ENCODE data around the gene KLHDC7B.
A peak's percentile ranks its signal among the peaks of the same experiment; 100 is the strongest.
"Not testable (repeated sequence)": the region's sequence is repeated elsewhere in the genome, so short reads cannot be mapped to it uniquely, and the experiment has no call there.

The KLHDC7B gene

DNA sequence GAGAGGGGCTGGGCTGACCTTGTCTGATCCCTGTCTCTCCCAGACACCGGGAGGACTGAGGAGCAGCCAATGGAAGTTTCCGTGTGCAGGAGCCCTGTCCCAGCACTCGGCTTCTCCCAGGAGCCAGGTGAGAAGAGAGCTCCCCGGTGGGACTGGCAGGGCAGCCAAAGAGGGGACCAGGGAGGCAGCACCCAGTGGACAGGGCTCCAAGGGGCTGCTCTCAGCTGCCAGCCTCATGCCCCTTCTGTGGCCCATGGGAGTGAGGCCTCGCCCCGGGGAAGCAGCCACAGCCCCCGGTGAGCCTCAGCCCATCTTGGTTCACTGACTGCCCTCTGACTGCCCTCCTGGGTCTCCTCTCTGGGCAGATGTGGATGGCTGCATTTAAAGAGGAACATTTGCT lies 27.1 kb upstream of the KLHDC7B start:
- no peak for DNase-seq

DNA sequence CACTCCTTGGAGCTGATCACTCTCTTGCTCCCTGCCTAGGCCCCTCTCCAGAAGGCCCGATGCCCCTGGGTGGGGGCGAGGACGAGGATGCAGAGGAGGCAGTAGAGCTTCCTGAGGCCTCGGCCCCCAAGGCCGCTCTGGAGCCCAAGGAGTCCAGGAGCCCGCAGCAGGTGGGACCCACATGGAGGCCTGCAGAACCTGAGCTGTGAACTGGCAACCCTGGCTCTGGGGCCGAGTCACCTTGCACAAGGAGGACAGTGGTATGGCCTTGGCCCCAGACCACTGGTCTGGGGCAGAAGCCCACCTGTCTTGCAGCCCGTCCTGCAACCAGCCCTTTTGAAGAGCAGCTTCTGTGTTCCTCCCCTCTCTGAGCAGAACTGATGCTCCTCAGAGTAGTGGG lies 26.5 kb upstream of the KLHDC7B start:
- no peak for DNase-seq

DNA sequence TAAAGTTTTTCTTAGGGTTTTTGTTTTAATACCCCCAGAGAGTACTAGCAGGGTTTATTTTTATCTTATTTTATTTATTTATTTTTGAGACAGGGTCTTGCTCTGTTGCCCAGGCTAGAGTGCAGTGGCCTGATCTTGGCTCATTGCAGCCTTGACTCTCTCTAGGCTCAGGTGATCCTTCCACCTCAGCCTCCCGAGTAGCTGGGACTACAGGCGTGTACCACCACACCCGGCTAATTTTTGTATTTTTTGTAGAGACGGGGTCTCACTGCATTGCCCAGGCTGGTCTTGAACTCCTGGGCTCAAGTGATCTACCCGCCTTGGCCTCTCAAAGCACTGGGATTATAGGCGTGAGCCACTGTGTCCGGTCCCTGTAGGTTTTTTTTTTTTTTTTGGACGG lies 25.5 kb upstream of the KLHDC7B start:
- not testable (repeated sequence) for DNase-seq

GRCh38 chr22:50520826-50521453 lies 24.8 kb upstream of the KLHDC7B start:
- DNase-seq = no peak

GRCh38 chr22:50521710-50522109 lies 24.0 kb upstream of the KLHDC7B start:
- DNase-seq = no peak

DNA sequence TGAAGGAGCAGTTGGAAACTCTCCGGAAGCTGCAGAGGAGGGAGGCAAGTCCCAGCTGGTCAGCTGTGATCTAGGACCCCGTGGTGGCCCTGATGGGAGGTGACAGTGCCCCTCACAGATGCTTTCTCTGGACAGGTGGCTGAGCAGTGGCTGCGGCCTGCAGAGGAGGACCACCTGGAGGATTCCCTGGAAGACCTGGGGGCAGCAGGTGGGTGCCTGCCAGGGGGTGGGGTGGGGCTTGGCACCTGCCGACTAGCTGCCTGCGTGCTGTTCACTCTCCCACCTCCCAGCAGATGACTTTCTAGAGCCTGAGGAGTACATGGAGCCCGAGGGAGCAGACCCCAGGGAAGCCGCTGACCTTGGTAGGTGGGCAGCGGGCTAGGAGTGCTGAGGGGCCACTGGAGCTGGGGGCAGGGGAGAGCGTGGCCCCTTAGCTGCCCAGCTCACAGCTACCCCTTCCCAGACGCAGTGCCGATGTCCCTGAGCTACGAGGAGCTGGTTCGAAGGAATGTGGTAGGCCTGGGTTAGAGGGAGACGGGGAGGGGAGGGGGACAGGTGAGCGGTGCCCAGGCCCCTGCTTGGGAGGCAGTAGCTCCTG lies 23.4 kb upstream of the KLHDC7B start:
- no peak for DNase-seq

- no peak for DNase-seq
Observed at GRCh38 chr22:50522806-50523438, 22.8 kb upstream of the KLHDC7B start.

GRCh38 chr22:50523458-50523805 lies 22.3 kb upstream of the KLHDC7B start:
- no peak for DNase-seq

- no peak for DNase-seq
Observed at GRCh38 chr22:50523806-50524675, 21.7 kb upstream of the KLHDC7B start.

- no peak for DNase-seq
Observed at GRCh38 chr22:50524676-50525103, 21.0 kb upstream of the KLHDC7B start.

- peak; percentile 95 to 98 for DNase-seq
Observed at GRCh38 chr22:50525104-50525857, 20.4 kb upstream of the KLHDC7B start, which contains the start of gene SCO2. Gene SCO2, minus strand, starts transcription at chr22:50525598. Its CDS starts 1,187 bp downstream, at chr22:50524411.

GRCh38 chr22:50525858-50526107 lies 19.9 kb upstream of the KLHDC7B start:
- DNase-seq = no peak

DNA sequence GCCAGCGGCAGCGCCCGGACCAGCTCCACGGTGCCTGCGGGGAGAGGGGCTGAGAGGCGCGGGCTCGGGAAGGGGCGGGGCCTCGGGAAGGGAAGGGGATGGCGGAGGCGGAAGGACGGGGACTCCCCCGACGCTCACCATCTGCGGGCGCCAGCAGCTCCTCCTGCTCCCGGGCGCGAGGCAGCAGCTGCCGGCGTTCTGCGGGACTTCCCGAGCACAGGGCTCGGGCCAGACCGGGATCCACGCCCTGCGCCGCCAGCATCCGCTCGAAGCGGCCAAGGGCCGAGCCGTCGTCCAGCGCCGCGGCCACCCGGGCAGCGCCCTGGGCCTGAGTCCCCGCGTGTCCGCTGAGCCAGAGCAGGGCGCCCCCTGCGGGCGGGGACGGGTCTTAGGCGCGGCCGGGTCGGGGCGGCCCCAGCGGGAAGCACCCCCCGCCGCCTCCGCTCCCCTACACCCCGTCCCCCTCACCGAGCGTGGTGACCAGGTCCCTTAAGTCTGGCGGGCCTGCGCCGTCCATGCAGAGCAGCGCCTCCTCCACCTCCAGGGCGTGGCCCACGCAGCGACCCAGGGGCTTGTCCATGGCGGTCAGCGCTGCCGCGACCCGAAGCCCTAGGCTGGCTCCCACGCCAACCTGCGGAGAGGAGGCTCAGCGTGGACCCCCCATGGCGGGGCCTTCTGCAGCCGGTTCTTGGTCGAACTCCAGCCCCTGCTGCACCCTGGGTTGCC lies 19.4 kb upstream of the KLHDC7B start:
- peak; percentile 79 to 80 for DNase-seq

GRCh38 chr22:50526834-50527801 lies 18.6 kb upstream of the KLHDC7B start:
- DNase-seq = peak; percentile 53 to 73

DNA sequence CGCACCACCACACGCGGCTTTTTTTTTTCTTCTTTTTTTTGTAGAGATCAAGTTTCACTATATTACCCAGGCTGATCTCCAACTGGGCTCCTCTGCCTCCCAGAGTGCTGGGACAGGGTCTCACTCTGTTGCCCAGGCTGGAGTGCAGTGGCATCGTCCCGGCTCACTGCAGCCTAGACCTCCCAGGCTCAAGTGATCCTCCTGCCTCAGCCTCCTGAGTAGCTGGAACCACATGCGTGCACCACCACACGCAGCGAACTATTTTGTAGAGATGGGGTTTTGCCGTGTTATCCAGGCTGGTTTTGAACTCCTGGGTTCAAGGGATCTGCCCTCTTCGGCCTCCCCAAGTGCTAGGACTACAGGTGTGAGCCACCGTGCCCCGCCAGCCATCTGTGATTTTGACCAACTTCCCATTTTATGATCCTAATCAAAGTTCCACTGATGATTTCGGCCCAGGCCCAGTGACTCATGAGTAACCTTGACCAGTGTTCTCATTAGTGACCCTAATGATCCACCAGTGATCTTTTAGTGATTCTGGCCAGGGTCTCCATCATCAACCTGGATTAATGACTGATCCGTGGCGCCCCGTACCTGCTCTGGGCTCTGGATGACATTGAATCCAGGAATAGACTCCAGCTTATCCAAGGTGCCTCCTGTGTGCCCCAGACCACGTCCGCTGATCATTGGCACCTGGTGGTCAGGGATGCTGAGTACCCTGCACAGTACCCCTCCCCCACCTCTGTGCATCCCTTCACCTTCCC lies 17.6 kb upstream of the KLHDC7B start:
- no peak for DNase-seq

DNA sequence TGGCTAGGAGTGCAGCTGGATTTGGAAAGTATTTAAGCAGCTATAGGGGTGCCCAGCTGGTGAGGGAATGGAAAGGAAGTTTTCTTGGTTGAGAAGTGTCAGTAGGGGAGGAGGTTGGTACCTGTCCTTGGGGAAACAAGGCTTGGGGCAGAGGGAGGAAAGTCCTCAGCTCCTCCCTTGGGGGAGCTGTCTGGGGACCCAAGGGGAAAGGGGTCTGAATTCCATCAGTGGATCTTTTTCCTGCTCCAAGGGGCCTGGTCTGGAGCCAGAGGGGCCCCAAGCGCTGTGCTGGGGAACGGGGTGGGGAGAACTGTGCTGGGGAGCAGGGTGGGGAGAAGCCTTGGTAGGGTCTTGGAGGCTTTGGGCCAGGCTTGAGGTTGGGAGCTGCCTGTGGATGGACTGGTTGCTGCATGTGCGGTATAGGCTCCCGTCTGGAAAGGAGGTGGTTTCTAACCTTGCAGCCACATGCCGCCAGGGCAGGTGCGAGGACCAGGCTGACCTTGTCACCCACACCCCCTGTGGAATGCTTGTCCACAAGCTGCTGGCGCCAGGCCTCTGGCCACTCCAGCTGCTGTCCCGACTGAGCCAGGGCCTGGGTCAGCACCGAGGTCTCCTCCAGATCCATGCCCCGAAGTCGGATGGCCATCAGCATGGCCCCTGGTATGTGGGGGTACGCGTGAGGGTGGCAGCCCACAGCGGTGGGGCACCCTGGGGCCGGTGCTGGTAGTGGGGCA lies 16.9 kb upstream of the KLHDC7B start:
- DNase-seq = no peak

DNA sequence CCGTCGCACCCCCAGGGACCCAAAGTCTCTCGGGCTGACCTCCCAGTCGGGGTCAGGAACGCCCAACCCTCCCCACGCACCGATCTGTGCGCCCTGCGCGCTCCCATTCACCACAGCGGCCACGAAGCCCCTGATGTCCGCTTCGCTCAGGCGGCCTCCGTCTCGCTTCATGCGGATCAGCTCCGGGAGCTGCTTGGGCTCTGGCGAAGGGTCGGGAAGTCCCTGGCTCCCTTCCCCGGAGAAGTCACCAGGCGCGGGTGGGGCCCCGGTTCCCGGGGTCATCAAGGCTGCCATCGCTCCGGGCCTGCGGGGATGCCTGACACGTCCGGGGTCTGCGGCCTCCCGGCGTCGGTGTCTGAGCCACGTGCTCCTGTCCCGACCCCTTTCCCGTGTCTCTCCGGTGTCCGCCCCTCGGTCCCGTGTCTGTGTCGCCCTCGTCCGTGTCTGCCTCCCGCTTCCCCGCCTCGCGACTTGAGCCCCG lies 16.2 kb upstream of the KLHDC7B start:
- peak in 1 of 2 donors; percentile 35 for DNase-seq

DNA sequence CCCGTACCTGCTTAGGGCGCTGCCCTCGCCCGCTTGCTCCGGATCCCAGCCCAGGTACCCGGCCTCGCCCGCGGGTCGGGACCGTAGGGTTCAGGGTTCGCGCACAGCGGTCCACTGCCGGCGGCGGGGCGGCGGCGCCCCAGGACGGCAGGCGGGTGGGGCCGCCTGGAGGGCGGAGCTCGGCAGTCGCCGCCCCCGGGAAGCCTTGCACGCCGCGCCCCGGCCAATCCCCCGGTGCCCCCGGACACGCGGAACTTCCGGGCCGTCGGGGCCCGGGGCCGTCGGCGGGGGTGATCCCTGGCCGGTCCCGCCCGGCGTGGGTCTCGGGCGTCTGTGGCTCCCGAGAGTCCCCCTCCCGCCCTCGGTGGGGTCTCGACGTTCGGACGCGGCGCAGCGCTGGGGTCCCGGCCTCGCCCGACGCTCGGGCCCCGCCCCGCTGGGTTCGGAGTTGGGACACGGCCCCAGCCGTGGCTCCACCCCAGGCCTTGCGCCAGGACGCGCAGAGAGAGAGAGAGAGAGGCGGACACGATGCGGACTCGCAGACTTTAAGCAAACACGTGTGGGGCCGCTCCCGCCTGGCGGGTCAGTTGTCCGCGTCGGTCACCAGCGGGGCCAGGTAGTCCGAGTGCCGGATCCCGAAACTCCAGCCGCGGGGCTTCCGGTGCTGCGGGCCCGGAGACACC lies 15.7 kb upstream of the KLHDC7B start, which contains the start of gene TYMP:
Gene TYMP (minus strand): TSS at position 116 of the 683 bp plus-strand sequence. CDS start 303 bp downstream, outside the sequence.
- peak; percentile 84 to 87 for DNase-seq

- DNase-seq = no peak
Observed at GRCh38 chr22:50530580-50530876, 15.2 kb upstream of the KLHDC7B start.
